ENCODE measurements around the gene TCEA2. TPM values are rescaled to one million over a fixed set of nuclear protein-coding genes. Genes with fewer than 3 reads are reported as not detected.
"Not testable (repeated sequence)": the region's sequence is repeated elsewhere in the genome, so short reads cannot be mapped to it uniquely, and the experiment has no call there.

TCEA2 gene
- total and polyA plus RNA-seq, 2 of the 13 experiments (the other 11 are each of a cell fraction or from before 2014, with no cell fraction given), result 28.1 to 33.7 TPM

GRCh38 chr20:64087226-64087825 lies 24.3 kb downstream of the TCEA2 start:
- CTCF ChIA-PET (ENCODE audit: low intra/inter-chr PET ratio, low total read pairs); H3K79me2 ChIP-seq (ENCODE audit: insufficient read depth, low read length); intact Hi-C loops (cut with micrococcal nuclease; ENCODE audit: unreplicated experiment); H4K20me1 ChIP-seq (ENCODE audit: insufficient read depth, low read length); FAIRE-seq; H3K9ac ChIP-seq (ENCODE audit: insufficient read depth, low read depth, low read length); H2AFZ ChIP-seq (ENCODE audit: low read length); H3K4me2 ChIP-seq (ENCODE audit: low read depth, low read length); DNase-seq (ENCODE audit: low spot score); H3K4me3 ChIP-seq (replicated peaks in 1 of 3; ENCODE audit: insufficient read depth in 1 of 3, low read depth in 2 of 3, low read length in 3 of 3); H3K27ac ChIP-seq (ENCODE audit: extremely low read length, insufficient read depth, low read length); BruUV-seq (replicated peaks); in situ Hi-C loops (cut with HindIII; ENCODE audit: extremely low pct_ligation_motif_present, low pct_unique_long_range_greater_than_20kb); H3K9me3 ChIP-seq (ENCODE audit: low read length); H3K36me3 ChIP-seq (replicated peaks in 1 of 2; ENCODE audit: control insufficient read depth in 1 of 2, insufficient read depth in 2 of 2, low read length in 2 of 2); POLR2A ChIA-PET; ATAC-seq: not testable (repeated sequence)
- 78% methylated on average over 10 of the region's 36 CpGs for WGBS (ENCODE audit: low lambda C conversion rate)
- peaks cover 25% of the 10 kb centered on the region for H3K4me1 ChIP-seq (ENCODE audit: insufficient read depth, low read length)
- H3K27me3 ChIP-seq (ENCODE audit: control insufficient read depth in 1 of 2, insufficient read depth in 2 of 2, low read length in 2 of 2), result peaks cover 31 to 73% of the 10 kb centered on the region in 2 experiments

GRCh38 chr20:64088586-64088985 lies 25.6 kb downstream of the TCEA2 start:
- H3K36me3 ChIP-seq (replicated peaks in 1 of 2; ENCODE audit: control insufficient read depth in 1 of 2, insufficient read depth in 2 of 2, low read length in 2 of 2); CTCF ChIA-PET (ENCODE audit: low intra/inter-chr PET ratio, low total read pairs); H3K79me2 ChIP-seq (ENCODE audit: insufficient read depth, low read length); H4K20me1 ChIP-seq (ENCODE audit: insufficient read depth, low read length); H3K9me3 ChIP-seq (ENCODE audit: low read length); H3K9ac ChIP-seq (ENCODE audit: insufficient read depth, low read depth, low read length); DNase-seq (ENCODE audit: low spot score); H3K4me3 ChIP-seq (replicated peaks in 1 of 3; ENCODE audit: insufficient read depth in 1 of 3, low read depth in 2 of 3, low read length in 3 of 3); H2AFZ ChIP-seq (ENCODE audit: low read length); intact Hi-C loops (cut with micrococcal nuclease; ENCODE audit: unreplicated experiment); in situ Hi-C loops (cut with HindIII; ENCODE audit: extremely low pct_ligation_motif_present, low pct_unique_long_range_greater_than_20kb); POLR2A ChIA-PET; ATAC-seq; BruUV-seq (replicated peaks); H3K27ac ChIP-seq (ENCODE audit: extremely low read length, insufficient read depth, low read length); H3K4me2 ChIP-seq (ENCODE audit: low read depth, low read length): not testable (repeated sequence)
- Histone ChIP-seq H3K27me3 (ENCODE audit: control insufficient read depth in 1 of 2, insufficient read depth in 2 of 2, low read length in 2 of 2) (peaks cover 35 to 74% of the 10 kb centered on the region in 2 experiments), H3K4me1 (ENCODE audit: insufficient read depth, low read length) (peaks cover 22% of the 10 kb centered on the region)
- FAIRE-seq, result peak; percentile 79

- Histone ChIP-seq H3K79me2 (ENCODE audit: insufficient read depth, low read length) (no peaks in the 10 kb centered on the region), H3K27ac (ENCODE audit: extremely low read length, insufficient read depth, low read length) (no peak overlapping the region), H3K36me3 (replicated peaks in 1 of 2; ENCODE audit: control insufficient read depth in 1 of 2, insufficient read depth in 2 of 2, low read length in 2 of 2) (no peaks in the 10 kb centered on the region), H3K9me3 (ENCODE audit: low read length) (no peaks in the 10 kb centered on the region), H3K4me1 (ENCODE audit: insufficient read depth, low read length) (peaks cover 11% of the 10 kb centered on the region), H3K4me3 (replicated peaks in 1 of 3; ENCODE audit: insufficient read depth in 1 of 3, low read depth in 2 of 3, low read length in 3 of 3) (no peak overlapping the region), H3K27me3 (ENCODE audit: control insufficient read depth in 1 of 2, insufficient read depth in 2 of 2, low read length in 2 of 2) (peaks cover 25 to 60% of the 10 kb centered on the region in 2 experiments), H3K4me2 (ENCODE audit: low read depth, low read length) (no peak overlapping the region), H3K9ac (ENCODE audit: insufficient read depth, low read depth, low read length) (no peak overlapping the region), H2AFZ (ENCODE audit: low read length) (no peak overlapping the region), H4K20me1 (ENCODE audit: insufficient read depth, low read length) (no peaks in the 10 kb centered on the region)
- BruUV-seq (replicated peaks), result no TSS peak
- FAIRE-seq, result no peak
- intact Hi-C loops (cut with micrococcal nuclease; ENCODE audit: unreplicated experiment), result no loop called here
- no peak for ATAC-seq
- no peak for DNase-seq (ENCODE audit: low spot score)
- in situ Hi-C loops (cut with HindIII; ENCODE audit: extremely low pct_ligation_motif_present, low pct_unique_long_range_greater_than_20kb), result no loop called here
- WGBS (ENCODE audit: low lambda C conversion rate), result 10% methylated on average over 8 of the region's 10 CpGs
- ChIA-PET POLR2A (interaction anchor here (0.6 to 1.0 kb wide), 2 partner anchors 9 to 1843 kb away, joined by 3 to 4 read pairs; no protein-coding TSS in a partner anchor), CTCF (ENCODE audit: low intra/inter-chr PET ratio, low total read pairs) (no interaction called here)
- TF ChIP-seq ZNF251 (CRISPR knock-in tag; IDR thresholded peaks at IDR 0.05) (0 out of 2 replicates have a peak, but pooled peaks have one; percentile 26), ZNF562 (CRISPR knock-in tag; IDR thresholded peaks at IDR 0.05; ENCODE audit: borderline replicate concordance) (no peak), MNT (IDR thresholded peaks at IDR 0.05) (peak; percentile 87), ZNF280B (CRISPR knock-in tag; IDR thresholded peaks at IDR 0.05; ENCODE audit: borderline replicate concordance) (0 out of 2 replicates have a peak, but pooled peaks have one; percentile 16), RFX3 (CRISPR knock-in tag; IDR thresholded peaks at IDR 0.05) (peak; percentile 35; the same call in 1 of the 2 replicates), RFX1 (IDR thresholded peaks at IDR 0.05) (peak; percentile 76)
Observed at GRCh38 chr20:64090165-64090564, 27.2 kb downstream of the TCEA2 start.
